Measurements from ENCODE around the gene MED20. TPM values are rescaled to one million over a fixed set of nuclear protein-coding genes. Genes with fewer than 3 reads are reported as not detected.

MED20 gene
- total RNA-seq, 4 donors from 2014 or later = 15.7 to 18.7 (median 17.0) TPM

- H3K27me3 ChIP-seq = no peaks in the 10 kb centered on the region
- H3K27ac ChIP-seq = no peak overlapping the region
- no peak overlapping the region for H3K4me3 ChIP-seq
- H3K4me1 ChIP-seq = no peaks in the 10 kb centered on the region
- H3K36me3 ChIP-seq = peaks cover 0 to 8% of the 10 kb centered on the region in 2 donors
- H3K9me3 ChIP-seq = no peaks in the 10 kb centered on the region
- TF ChIP-seq EP300 (IDR thresholded peaks at IDR 0.05) = no peak
- TF ChIP-seq, protein P1, sequence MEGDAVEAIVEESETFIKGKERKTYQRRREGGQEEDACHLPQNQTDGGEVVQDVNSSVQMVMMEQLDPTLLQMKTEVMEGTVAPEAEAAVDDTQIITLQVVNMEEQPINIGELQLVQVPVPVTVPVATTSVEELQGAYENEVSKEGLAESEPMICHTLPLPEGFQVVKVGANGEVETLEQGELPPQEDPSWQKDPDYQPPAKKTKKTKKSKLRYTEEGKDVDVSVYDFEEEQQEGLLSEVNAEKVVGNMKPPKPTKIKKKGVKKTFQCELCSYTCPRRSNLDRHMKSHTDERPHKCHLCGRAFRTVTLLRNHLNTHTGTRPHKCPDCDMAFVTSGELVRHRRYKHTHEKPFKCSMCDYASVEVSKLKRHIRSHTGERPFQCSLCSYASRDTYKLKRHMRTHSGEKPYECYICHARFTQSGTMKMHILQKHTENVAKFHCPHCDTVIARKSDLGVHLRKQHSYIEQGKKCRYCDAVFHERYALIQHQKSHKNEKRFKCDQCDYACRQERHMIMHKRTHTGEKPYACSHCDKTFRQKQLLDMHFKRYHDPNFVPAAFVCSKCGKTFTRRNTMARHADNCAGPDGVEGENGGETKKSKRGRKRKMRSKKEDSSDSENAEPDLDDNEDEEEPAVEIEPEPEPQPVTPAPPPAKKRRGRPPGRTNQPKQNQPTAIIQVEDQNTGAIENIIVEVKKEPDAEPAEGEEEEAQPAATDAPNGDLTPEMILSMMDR (IDR thresholded peaks at IDR 0.05) = no peak
- TF ChIP-seq POLR2AphosphoS5 (IDR thresholded peaks at IDR 0.05) = no peak
- TF ChIP-seq POLR2A (IDR thresholded peaks at IDR 0.05) = no peak
- 97 to 100% methylated on average over 2 of the region's 2 CpGs for WGBS, 2 donors (ENCODE audit: low coverage in 1 of 2)
- no peak for ATAC-seq
These were observed 62.2 kb downstream of the MED20 start for GRCh38 chr6:41858703-41859102.

Small RNA genes within 50 kb of the gene (small RNA-seq; reads per million reads assigned to genes)
- 0 reads per million in 4 donors for gene RF00019

Other genes with a start within 250 kb of the MED20 start
- gene TFEB, start 185.5 kb downstream of the MED20 start, total RNA-seq = 10 to 100 TPM; 16.6 to 42.8 (median 26.1) TPM
- under 1 TPM in 1 of 4 donors, not detected in 3; 0.62 TPM for gene PGC, start 173.7 kb downstream of the MED20 start, total RNA-seq
- gene FRS3, start 141.2 kb downstream of the MED20 start, total RNA-seq = 1 to 10 TPM; 1.3 to 6.5 (median 4.0) TPM
- gene PRICKLE4, start 140.4 kb downstream of the MED20 start, total RNA-seq = 1 to 10 TPM in 3 of 4 donors, under 1 TPM in 1; 0.94 to 5.0 (median 2.3) TPM
- 100 to 1,000 TPM in 1 of 4 donors, 10 to 100 TPM in 3; 74.2 to 120 (median 91.3) TPM for gene TOMM6, start 133.4 kb downstream of the MED20 start, total RNA-seq
- 1 to 10 TPM in 3 of 4 donors, under 1 TPM in 1; 0.69 to 5.4 (median 2.0) TPM for gene USP49, start 25.8 kb downstream of the MED20 start, total RNA-seq
- 10 to 100 TPM in 1 of 4 donors, 1 to 10 TPM in 3; 7.2 to 10.3 (median 8.3) TPM for gene BYSL, start 360 bp upstream of the MED20 start, total RNA-seq
- gene CCND3, start 20.7 kb upstream of the MED20 start, total RNA-seq = 100 to 1,000 TPM; 103 to 212 (median 145) TPM
- gene TAF8, start 129.4 kb upstream of the MED20 start, total RNA-seq = 10 to 100 TPM; 16.8 to 33.6 (median 24.2) TPM
- 10 to 100 TPM in 1 of 4 donors, 1 to 10 TPM in 2, under 1 TPM in 1; 0.93 to 12.1 (median 1.4) TPM for gene C6orf132, start 221.5 kb upstream of the MED20 start, total RNA-seq

Data from gastroesophageal sphincter (tissue), 4 donors.